ENCODE measurements around the gene PPP1R18. TPM values are rescaled to one million over a fixed set of nuclear protein-coding genes. Genes with fewer than 3 reads are reported as not detected.
"Not testable (repeated sequence)": the region's sequence is repeated elsewhere in the genome, so short reads cannot be mapped to it uniquely, and the experiment has no call there.

Gene PPP1R18
- polyA plus RNA-seq (ENCODE audit: insufficient read length in 10 of 10), result 10 to 100 TPM; 36.4 to 51.3 (median 42.8) TPM
- long read RNA-seq, donor 1, transcript PPP1R18-206 (3 exons, 1,448 nt), result major isoform, 10 of 12 reads
- long read RNA-seq, donor 1, partial matches to known transcripts, result 0 of 12 reads
- long read RNA-seq, donor 1, other reads (novel, unspliced or antisense), result 0 of 12 reads
- long read RNA-seq, donor 2, partial matches to known transcripts, result 0 of 7 reads
- long read RNA-seq, donor 2, other reads (novel, unspliced or antisense), result 0 of 7 reads
- long read RNA-seq, donor 3, result 0 reads
- long read RNA-seq, donor 4, transcript PPP1R18-206 (3 exons, 1,448 nt), result major isoform, 11 of 11 reads
- long read RNA-seq, donor 4, partial matches to known transcripts, result 0 of 11 reads
- long read RNA-seq, donor 4, other reads (novel, unspliced or antisense), result 0 of 11 reads
- long read RNA-seq, donor 5, transcript PPP1R18-206 (3 exons, 1,448 nt), result major isoform, 8 of 13 reads
- long read RNA-seq, donor 5, partial matches to known transcripts, result 5 of 13 reads
- long read RNA-seq, donor 5, other reads (novel, unspliced or antisense), result 0 of 13 reads
- long read RNA-seq, donor 6, transcript PPP1R18-206 (3 exons, 1,448 nt), result major isoform, 9 of 10 reads
- long read RNA-seq, donor 6, partial matches to known transcripts, result 0 of 10 reads
- long read RNA-seq, donor 6, other reads (novel, unspliced or antisense), result 0 of 10 reads
- long read RNA-seq, donor 7, transcript PPP1R18-206 (3 exons, 1,448 nt), result major isoform, 13 of 14 reads
- long read RNA-seq, donor 7, partial matches to known transcripts, result 0 of 14 reads
- long read RNA-seq, donor 7, other reads (novel, unspliced or antisense), result 0 of 14 reads
- long read RNA-seq, donor 8, transcript PPP1R18-206 (3 exons, 1,448 nt), result major isoform, 5 of 7 reads
- long read RNA-seq, donor 8, partial matches to known transcripts, result 0 of 7 reads
- long read RNA-seq, donor 8, other reads (novel, unspliced or antisense), result 0 of 7 reads
- long read RNA-seq, donor 9, result 0 reads

GRCh38 chr6:30686009-30686907, at the start of gene PPP1R18:
Gene PPP1R18 (minus strand): TSS chr6:30686645. CDS start chr6:30686018, 627 bp downstream.
- DNase-seq, result peak in 2 of 3 donors; percentile 67 to 82

GRCh38 chr6:30735668-30736314, 49.3 kb upstream of the PPP1R18 start:
- DNase-seq, result no peak

- DNase-seq, result no peak
Observed at GRCh38 chr6:30732237-30732943, 45.9 kb upstream of the PPP1R18 start.

- peak; percentile 25 to 72 (median 43) for DNase-seq
Observed at GRCh38 chr6:30730601-30731435, 44.4 kb upstream of the PPP1R18 start.

GRCh38 chr6:30727920-30728553, 41.6 kb upstream of the PPP1R18 start:
- no peak for DNase-seq

GRCh38 chr6:30726506-30727413, 40.3 kb upstream of the PPP1R18 start:
- no peak for DNase-seq

GRCh38 chr6:30725713-30726505, 39.5 kb upstream of the PPP1R18 start:
- DNase-seq, result peak in 1 of 3 donors; percentile 27

GRCh38 chr6:30724906-30725667, 38.6 kb upstream of the PPP1R18 start:
- no peak for DNase-seq

GRCh38 chr6:30723843-30724741, 37.6 kb upstream of the PPP1R18 start:
- not testable (repeated sequence) for DNase-seq

GRCh38 chr6:30723159-30723842, 36.9 kb upstream of the PPP1R18 start:
- not testable (repeated sequence) for DNase-seq

- DNase-seq, result peak; percentile 76 to 91 (median 85)
Observed at GRCh38 chr6:30722280-30723112, 36.1 kb upstream of the PPP1R18 start.

GRCh38 chr6:30722025-30722279, 35.5 kb upstream of the PPP1R18 start:
- DNase-seq, result not testable (repeated sequence)

All from muscle of back (tissue), 13 donors.